ENCODE results near the gene MYL12A. TPM values are rescaled to one million over a fixed set of nuclear protein-coding genes. Genes with fewer than 3 reads are reported as not detected.

Gene MYL12A
- total RNA-seq, 1 donor from 2014 or later, result 430 TPM

DNA sequence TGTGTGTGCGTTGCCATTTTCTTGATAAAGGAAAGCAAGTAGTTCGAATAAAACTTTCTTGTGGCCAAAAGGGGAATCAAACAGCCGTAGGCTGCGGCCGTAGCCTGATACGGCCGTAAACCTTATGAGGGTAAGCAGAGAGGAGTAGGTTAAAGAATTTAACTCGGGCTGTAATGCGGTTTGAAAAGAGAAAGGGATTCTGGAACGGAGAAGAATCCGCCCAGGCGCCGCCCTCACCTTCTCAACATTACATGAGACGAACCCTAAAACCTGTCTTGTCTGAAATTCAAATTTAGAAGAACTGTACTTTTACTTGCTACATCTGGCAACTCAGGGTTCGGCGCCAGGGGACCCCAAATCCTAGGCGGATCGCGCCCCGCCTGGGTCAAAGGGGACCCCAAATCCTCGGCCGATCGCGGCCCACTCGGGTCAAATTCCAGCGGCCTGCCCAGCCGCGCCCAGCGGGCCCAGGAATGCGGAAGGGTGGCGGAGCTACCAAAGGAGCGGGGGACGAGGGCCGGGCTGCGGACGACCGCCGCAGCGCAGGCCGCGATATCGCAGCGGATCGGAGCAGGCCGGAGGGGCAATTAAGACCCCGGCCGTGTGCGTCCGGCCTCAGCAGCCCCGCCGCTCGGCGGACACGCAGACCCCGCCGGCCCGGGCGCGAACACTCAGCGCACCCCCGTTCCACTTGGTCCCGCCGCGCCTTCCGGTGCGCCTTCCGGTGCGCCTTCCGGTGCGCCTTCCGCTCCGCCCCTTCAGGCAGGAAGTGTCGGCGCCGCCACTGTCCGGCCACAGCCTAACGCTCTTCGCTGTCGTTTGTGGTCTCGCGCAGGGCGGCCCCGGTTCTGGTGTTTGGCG, 14.0 kb downstream of the MYL12A start, which contains the start of gene MYL12B:
Gene MYL12B, plus strand, starts transcription at position 761 of the 861 bp plus-strand sequence. CDS start 10,766 bp downstream, outside the sequence.
- Mint-ChIP-seq H3K9me3 (ENCODE audit: unreplicated experiment) (no peaks in the 10 kb centered on the region), H3K27ac (ENCODE audit: unreplicated experiment) (peak within 1 kb of the TSS; percentile 100), H3K4me3 (ENCODE audit: unreplicated experiment) (peak within 1 kb of the TSS; percentile 97), H3K4me1 (ENCODE audit: unreplicated experiment) (peaks cover 55% of the 10 kb centered on the region), H3K36me3 (ENCODE audit: low read depth, unreplicated experiment) (peaks cover 20% of the 10 kb centered on the region), H3K27me3 (ENCODE audit: unreplicated experiment) (peaks cover 23% of the 10 kb centered on the region)
- no peak for TF ChIP-seq CTCF (IDR thresholded peaks at IDR 0.05; ENCODE audit: unreplicated experiment)
- peak; percentile 79 for DNase-seq (ENCODE audit: low spot score)

DNA sequence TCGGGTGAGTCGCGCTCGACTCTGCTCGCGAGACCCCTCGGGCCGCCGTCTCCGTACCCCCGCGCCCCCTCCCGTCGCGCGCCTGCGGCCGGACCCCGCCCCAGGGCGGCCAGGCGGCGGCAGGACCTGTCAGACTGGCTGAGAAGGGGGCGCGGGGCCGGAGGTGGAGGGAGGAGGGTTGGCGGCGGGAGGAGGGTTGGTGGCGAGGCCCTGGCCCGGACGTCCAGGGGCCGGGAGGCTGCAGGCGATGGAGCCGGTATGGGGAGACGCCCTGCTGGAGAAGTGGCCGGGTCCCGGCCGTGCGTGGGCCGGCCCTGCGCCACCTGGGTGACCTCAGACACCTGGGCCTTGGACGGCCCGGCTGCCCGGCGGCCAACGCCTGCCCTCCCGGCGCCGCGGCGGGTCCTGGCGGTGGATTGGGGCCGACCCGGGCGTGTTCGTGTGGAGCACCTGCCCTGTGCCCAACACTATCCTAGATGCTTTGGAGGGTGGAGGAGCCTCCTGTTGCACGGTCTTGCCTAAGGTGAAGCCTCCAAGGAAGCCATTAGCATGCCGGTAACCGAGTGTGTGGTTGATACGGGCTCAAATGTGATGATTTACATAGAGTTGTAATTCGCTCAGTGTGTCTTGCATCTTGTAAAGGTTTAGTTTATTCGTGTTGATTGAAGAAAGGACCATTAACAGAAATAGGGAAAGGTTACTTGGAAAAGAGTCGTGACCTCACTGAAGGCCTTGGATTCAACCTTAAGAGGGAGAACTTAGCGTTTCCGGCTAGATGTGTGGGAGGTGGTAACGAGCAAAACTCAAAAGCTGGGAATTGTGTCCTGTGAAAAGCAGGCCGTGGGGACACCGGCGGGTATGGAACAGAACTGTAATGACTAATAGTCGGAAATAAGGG, 14.9 kb downstream of the MYL12A start:
- H3K27me3 Mint-ChIP-seq (ENCODE audit: unreplicated experiment), result peaks cover 23% of the 10 kb centered on the region
- TF ChIP-seq CTCF (IDR thresholded peaks at IDR 0.05; ENCODE audit: unreplicated experiment), result no peak

DNA sequence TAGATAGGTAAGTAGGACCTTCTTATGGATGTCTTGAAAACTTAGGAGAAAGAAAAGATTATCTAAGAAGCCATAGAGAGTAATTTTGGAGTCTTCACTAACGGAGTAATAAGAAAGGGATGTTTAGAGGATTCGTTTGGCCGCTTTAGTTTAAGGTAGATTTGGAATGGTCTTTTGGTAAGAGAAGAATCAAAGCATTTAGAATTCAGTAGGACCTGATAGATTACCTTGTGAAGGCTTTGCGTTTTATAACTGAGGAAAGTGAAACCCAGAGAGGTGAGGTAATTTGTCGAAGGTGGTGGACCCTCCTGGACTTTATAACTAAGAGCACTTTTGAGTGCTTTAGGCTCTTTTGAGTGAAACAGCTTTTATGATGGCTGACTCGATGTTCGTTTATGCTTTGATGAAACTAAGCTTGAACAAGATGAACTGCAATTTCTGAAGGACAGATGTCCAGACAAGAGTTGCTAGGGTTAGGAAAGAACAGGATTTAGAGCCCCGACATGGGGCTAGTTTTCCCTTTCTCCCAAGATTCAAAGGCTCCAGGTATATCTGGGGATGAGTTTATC, 15.6 kb downstream of the MYL12A start:
- Mint-ChIP-seq H3K27ac (ENCODE audit: unreplicated experiment) (peak overlapping the region; percentile 98), H3K36me3 (ENCODE audit: low read depth, unreplicated experiment) (peaks cover 7% of the 10 kb centered on the region), H3K9me3 (ENCODE audit: unreplicated experiment) (no peaks in the 10 kb centered on the region), H3K4me1 (ENCODE audit: unreplicated experiment) (peaks cover 56% of the 10 kb centered on the region), H3K4me3 (ENCODE audit: unreplicated experiment) (peak overlapping the region; percentile 97), H3K27me3 (ENCODE audit: unreplicated experiment) (peaks cover 23% of the 10 kb centered on the region)
- TF ChIP-seq CTCF (IDR thresholded peaks at IDR 0.05; ENCODE audit: unreplicated experiment), result no peak
- DNase-seq (ENCODE audit: low spot score), result no peak

More for the DNA sequence above, 14.9 kb downstream of the MYL12A start:
- H3K4me1 Mint-ChIP-seq (ENCODE audit: unreplicated experiment), result peaks cover 58% of the 10 kb centered on the region
- H3K4me3 Mint-ChIP-seq (ENCODE audit: unreplicated experiment), result peak overlapping the region; percentile 97
- H3K9me3 Mint-ChIP-seq (ENCODE audit: unreplicated experiment), result no peaks in the 10 kb centered on the region
- DNase-seq (ENCODE audit: low spot score), result no peak
- H3K36me3 Mint-ChIP-seq (ENCODE audit: low read depth, unreplicated experiment), result peaks cover 12% of the 10 kb centered on the region
- H3K27ac Mint-ChIP-seq (ENCODE audit: unreplicated experiment), result peak overlapping the region; percentile 98

- Mint-ChIP-seq H3K9me3 (ENCODE audit: unreplicated experiment) (no peaks in the 10 kb centered on the region), H3K4me3 (ENCODE audit: unreplicated experiment) (peak overlapping the region; percentile 11), H3K36me3 (ENCODE audit: low read depth, unreplicated experiment) (peaks cover 3% of the 10 kb centered on the region), H3K4me1 (ENCODE audit: unreplicated experiment) (peaks cover 64% of the 10 kb centered on the region), H3K27me3 (ENCODE audit: unreplicated experiment) (peaks cover 23% of the 10 kb centered on the region), H3K27ac (ENCODE audit: unreplicated experiment) (no peak overlapping the region)
- no peak for DNase-seq (ENCODE audit: low spot score)
- no peak for TF ChIP-seq CTCF (IDR thresholded peaks at IDR 0.05; ENCODE audit: unreplicated experiment)
These were observed 16.8 kb downstream of the MYL12A start for GRCh38 chr18:3264362-3264761.
